ENCODE measurements around the gene GPR162.

GPR162 gene

GRCh38 chr12:6834873-6835272 lies 13.3 kb downstream of the GPR162 start:
- no peak for DNase-seq (ENCODE audit: low spot score)

GRCh38 chr12:6836851-6837250 lies 15.2 kb downstream of the GPR162 start:
- no peak for DNase-seq (ENCODE audit: low spot score)

GRCh38 chr12:6837370-6838060 lies 15.9 kb downstream of the GPR162 start:
- DNase-seq (ENCODE audit: low spot score): no peak

GRCh38 chr12:6838854-6839253 lies 17.2 kb downstream of the GPR162 start:
- no peak for DNase-seq (ENCODE audit: low spot score)

- DNase-seq (ENCODE audit: low spot score): peak; percentile 91
These were observed 18.0 kb downstream of the GPR162 start for GRCh38 chr12:6839482-6840201.

GRCh38 chr12:6840330-6840729 lies 18.7 kb downstream of the GPR162 start:
- no peak for DNase-seq (ENCODE audit: low spot score)

GRCh38 chr12:6840761-6841515 lies 19.3 kb downstream of the GPR162 start, which contains the start of gene GNB3:
Gene GNB3 (plus strand): TSS chr12:6840925. CDS start chr12:6841288, 363 bp downstream.
- DNase-seq (ENCODE audit: low spot score): no peak

- DNase-seq (ENCODE audit: low spot score): no peak
These were observed 20.5 kb downstream of the GPR162 start for GRCh38 chr12:6842075-6842474.

- no peak for DNase-seq (ENCODE audit: low spot score)
These were observed 21.7 kb downstream of the GPR162 start for GRCh38 chr12:6843118-6843902.

GRCh38 chr12:6845395-6845794 lies 23.8 kb downstream of the GPR162 start:
- DNase-seq (ENCODE audit: low spot score): no peak

GRCh38 chr12:6846316-6846869 lies 24.8 kb downstream of the GPR162 start:
- DNase-seq (ENCODE audit: low spot score): no peak

GRCh38 chr12:6847676-6848075 lies 26.1 kb downstream of the GPR162 start:
- DNase-seq (ENCODE audit: low spot score): no peak

- DNase-seq (ENCODE audit: low spot score): no peak
These were observed 27.8 kb downstream of the GPR162 start for GRCh38 chr12:6849427-6849826.

- DNase-seq (ENCODE audit: low spot score): no peak
These were observed 28.4 kb downstream of the GPR162 start for GRCh38 chr12:6849976-6850560.

- DNase-seq (ENCODE audit: low spot score): no peak
These were observed 29.2 kb downstream of the GPR162 start for GRCh38 chr12:6850796-6851152.

GRCh38 chr12:6851153-6851920 lies 29.7 kb downstream of the GPR162 start, which contains the start of gene CDCA3:
Gene CDCA3 (minus strand): TSS chr12:6851286. CDS start chr12:6850952, 334 bp downstream.
- DNase-seq (ENCODE audit: low spot score): peak; percentile 100

- DNase-seq (ENCODE audit: low spot score): peak; percentile 98
These were observed 30.5 kb downstream of the GPR162 start, which contains the start of gene USP5 for GRCh38 chr12:6851921-6852650. Gene USP5 (plus strand): TSS chr12:6852150. CDS start chr12:6852180, 30 bp downstream.

- DNase-seq (ENCODE audit: low spot score): no peak
These were observed 31.2 kb downstream of the GPR162 start for GRCh38 chr12:6852651-6853354.

GRCh38 chr12:6853626-6854025 lies 32.0 kb downstream of the GPR162 start:
- DNase-seq (ENCODE audit: low spot score): no peak
